IMR-90 (cell line): ENCODE data around the gene SIRT2.

Experiments
- BHLHE40 ChIP-seq: fragments of 150-350 bp; IDR thresholded peaks from 2 replicates; pipeline ENCODE4 v1.6.1; 2016; ENCODE audit warnings: mild to moderate bottlenecking, low read depth, low read length
- CEBPB ChIP-seq: IDR thresholded peaks from 2 replicates; pipeline ENCODE4 v1.6.1; 2012; ENCODE audit warnings: low read depth, low read length, improper control_type of control experiment
- FOS ChIP-seq: fragments of 150-350 bp; IDR thresholded peaks from 2 replicates; pipeline ENCODE4 v1.6.1; 2016; ENCODE audit warnings: low read depth, low read length
- MAFK ChIP-seq: IDR thresholded peaks from 2 replicates; pipeline ENCODE4 v1.6.1; 2012; ENCODE audit warnings: low read depth, low read length, improper control_type of control experiment
- MXI1 ChIP-seq: IDR thresholded peaks from 2 replicates; pipeline ENCODE4 v1.6.1; 2012; ENCODE audit warnings: low read depth, mild to moderate bottlenecking, low read length, moderate library complexity, borderline replicate concordance
- POLR2A ChIP-seq: IDR thresholded peaks from 2 replicates; pipeline ENCODE4 v1.6.1; 2012; ENCODE audit warnings: mild to moderate bottlenecking, low read depth, low read length
- RAD21 ChIP-seq: IDR thresholded peaks from 2 replicates; pipeline ENCODE4 v1.6.1; 2012; ENCODE audit warnings: low read length, improper control_type of control experiment
- RCOR1 ChIP-seq: IDR thresholded peaks from 2 replicates; pipeline ENCODE4 v1.6.1; 2012; ENCODE audit warnings: mild to moderate bottlenecking, low read length, improper control_type of control experiment; ENCODE audit not compliant: insufficient replicate concordance
- RFX5 ChIP-seq: IDR thresholded peaks from 2 replicates; pipeline ENCODE4 v1.8.0; 2012; ENCODE audit warnings: low read depth, mild to moderate bottlenecking, low read length, moderate library complexity
- SMC3 ChIP-seq: fragments of 150-350 bp; IDR thresholded peaks from 2 replicates; pipeline ENCODE4 v1.6.1; 2016; ENCODE audit warnings: low read depth, mild to moderate bottlenecking, antibody characterized with exemption, low read length, moderate library complexity
- USF2 ChIP-seq: fragments of 150-350 bp; IDR thresholded peaks from 2 replicates; pipeline ENCODE4 v1.6.1; 2017; ENCODE audit warnings: mild to moderate bottlenecking, antibody characterized with exemption, low read length, low read depth
- TF ChIP-seq, protein P1 (sequence below): conservative IDR thresholded peaks from 2 replicates; pipeline ENCODE4 v1.5.1; 2012; ENCODE audit warnings: mild to moderate bottlenecking, low read depth, low read length, improper control_type of control experiment

DNA sequence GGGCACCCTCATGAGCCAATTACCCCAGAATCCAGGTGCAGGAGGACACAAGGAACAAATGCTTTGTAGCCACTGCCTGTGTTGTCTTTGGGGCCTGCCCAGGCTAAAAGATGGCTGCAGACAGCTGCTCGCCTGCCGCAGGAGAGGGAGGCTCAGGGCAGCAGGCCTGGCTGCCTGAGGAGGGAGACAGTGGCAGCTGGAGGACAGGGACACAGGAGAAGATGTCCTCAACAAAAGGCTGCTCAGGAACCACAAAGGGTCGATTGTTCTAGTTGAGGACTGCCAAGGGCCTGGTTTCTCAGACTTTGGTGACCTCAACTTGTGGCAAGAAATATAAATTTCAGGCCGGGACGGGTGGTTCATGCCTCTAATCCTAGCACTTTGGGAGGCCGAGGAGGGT, 7.6 kb downstream of the SIRT2 start:
- TF ChIP-seq, protein P1, sequence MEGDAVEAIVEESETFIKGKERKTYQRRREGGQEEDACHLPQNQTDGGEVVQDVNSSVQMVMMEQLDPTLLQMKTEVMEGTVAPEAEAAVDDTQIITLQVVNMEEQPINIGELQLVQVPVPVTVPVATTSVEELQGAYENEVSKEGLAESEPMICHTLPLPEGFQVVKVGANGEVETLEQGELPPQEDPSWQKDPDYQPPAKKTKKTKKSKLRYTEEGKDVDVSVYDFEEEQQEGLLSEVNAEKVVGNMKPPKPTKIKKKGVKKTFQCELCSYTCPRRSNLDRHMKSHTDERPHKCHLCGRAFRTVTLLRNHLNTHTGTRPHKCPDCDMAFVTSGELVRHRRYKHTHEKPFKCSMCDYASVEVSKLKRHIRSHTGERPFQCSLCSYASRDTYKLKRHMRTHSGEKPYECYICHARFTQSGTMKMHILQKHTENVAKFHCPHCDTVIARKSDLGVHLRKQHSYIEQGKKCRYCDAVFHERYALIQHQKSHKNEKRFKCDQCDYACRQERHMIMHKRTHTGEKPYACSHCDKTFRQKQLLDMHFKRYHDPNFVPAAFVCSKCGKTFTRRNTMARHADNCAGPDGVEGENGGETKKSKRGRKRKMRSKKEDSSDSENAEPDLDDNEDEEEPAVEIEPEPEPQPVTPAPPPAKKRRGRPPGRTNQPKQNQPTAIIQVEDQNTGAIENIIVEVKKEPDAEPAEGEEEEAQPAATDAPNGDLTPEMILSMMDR: no peak
- TF ChIP-seq MAFK: no peak
- no peak for TF ChIP-seq CEBPB
- TF ChIP-seq RCOR1: no peak
- TF ChIP-seq POLR2A: no peak
- no peak for TF ChIP-seq FOS
- TF ChIP-seq USF2: no peak
- no peak for TF ChIP-seq SMC3
- TF ChIP-seq RAD21: no peak
- TF ChIP-seq RFX5: no peak
- TF ChIP-seq BHLHE40: no peak
- TF ChIP-seq MXI1: no peak
